NCI-H1417 (cell line): ENCODE results near the gene ANKZF1.
"Not testable (repeated sequence)": the region's sequence is repeated elsewhere in the genome, so short reads cannot be mapped to it uniquely, and the experiment has no call there.

Source experiments
- DNase-seq, 3 experiments: peaks; one replicate each; lab custom pipeline; 2025; lab: John Stamatoyannopoulos, UW

The ANKZF1 gene

GRCh38 chr2:219254590-219255201, 25.1 kb downstream of the ANKZF1 start:
- DNase-seq, result no peak

- not testable (repeated sequence) for DNase-seq
Measured at GRCh38 chr2:219258942-219259341, 29.3 kb downstream of the ANKZF1 start.

GRCh38 chr2:219261024-219261855, 31.6 kb downstream of the ANKZF1 start:
- no peak for DNase-seq

DNA sequence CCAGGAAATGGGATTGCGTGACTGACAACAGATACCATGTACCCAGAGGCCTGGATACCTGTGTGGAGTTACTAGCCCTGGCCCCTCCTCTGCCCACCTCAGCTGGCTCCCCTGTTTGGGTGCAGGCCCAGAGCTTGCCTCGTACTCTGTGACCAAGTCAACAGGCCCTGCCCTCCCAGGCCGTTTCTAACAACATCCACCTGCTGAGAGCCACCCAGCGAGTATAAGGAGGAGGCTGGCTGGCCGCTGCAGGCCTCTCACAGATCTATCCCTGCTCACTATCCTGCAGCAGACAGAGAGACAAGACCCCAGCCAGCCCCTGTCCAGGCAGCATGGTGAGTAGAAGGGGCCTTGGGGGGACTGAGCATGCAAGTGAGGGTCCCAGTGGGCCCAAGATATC, 36.6 kb downstream of the ANKZF1 start:
- no peak for DNase-seq

DNA sequence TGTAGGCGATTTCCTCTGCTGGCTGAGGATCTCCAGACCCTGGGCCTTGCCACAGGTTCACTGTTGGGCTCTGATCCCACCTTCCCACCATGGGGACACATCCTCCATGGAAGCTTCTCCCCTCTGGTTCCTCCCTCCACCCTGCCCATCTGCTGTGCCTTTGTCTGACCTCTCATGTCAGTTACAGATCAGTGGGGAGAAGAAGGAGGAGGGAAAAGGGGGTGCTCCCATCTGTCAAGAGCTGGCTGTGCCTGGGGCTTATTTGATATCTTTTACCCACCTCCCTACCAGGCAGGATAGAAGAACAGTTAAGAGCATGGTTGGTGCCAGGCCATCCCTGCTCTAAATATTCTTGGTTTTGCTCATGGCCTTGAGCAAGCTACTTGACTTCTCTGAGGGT, 37.3 kb downstream of the ANKZF1 start:
- DNase-seq, result no peak

GRCh38 chr2:219268294-219268693, 38.7 kb downstream of the ANKZF1 start:
- no peak for DNase-seq

DNA sequence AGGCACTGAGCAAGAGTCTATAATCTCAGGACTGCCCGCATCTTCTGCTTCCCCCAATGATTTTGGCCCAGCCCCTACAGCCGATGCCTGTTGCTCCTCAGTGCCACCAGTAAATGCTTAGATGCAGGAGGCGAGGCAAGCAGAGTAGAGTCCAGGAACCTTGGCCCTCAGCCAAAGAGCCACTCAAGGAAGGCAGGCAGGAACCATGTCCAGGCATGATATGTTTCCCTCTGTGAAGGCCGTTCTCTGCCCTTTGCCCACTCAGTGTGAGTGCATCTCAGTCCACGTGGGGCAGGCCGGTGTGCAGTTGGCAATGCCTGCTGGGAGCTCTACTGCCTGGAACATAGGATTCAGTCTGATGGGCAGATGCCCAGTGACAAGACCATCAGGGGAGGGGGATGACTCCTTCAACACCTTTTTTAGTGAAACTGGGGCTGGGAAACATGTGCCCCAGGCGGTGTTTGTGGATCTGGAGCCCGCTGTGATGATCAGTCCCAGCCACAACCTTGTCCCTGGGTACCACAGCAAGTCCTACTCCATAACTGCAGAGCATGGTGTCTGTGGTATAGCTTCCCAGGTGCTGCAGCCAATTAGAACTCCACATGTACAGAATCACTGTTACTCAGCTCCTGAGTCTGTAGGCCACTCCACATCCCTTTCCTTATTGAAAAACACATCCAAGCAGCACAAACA, 39.9 kb downstream of the ANKZF1 start:
- peak; percentile 28 to 79 (median 64) for DNase-seq

GRCh38 chr2:219270055-219270372, 40.4 kb downstream of the ANKZF1 start:
- DNase-seq, result no peak

DNA sequence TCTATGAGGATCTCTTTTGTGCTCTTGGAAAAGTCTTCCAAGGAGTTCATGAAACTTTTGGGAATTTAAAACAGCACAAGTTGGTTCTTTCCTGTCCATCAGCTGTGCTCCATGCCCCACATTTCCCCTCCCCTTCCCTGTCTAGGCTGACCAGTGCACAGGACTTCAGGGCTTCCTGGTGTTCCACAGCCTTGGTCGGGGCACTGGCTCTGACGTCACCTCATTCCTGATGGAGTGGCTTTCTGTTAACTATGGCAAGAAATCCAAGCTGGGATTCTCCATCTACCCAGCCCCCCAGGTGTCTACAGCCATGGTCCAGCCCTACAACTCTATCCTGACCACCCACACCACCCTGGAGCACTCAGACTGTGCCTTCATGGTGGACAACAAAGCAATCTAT, 41.4 kb downstream of the ANKZF1 start:
- no peak for DNase-seq

DNA sequence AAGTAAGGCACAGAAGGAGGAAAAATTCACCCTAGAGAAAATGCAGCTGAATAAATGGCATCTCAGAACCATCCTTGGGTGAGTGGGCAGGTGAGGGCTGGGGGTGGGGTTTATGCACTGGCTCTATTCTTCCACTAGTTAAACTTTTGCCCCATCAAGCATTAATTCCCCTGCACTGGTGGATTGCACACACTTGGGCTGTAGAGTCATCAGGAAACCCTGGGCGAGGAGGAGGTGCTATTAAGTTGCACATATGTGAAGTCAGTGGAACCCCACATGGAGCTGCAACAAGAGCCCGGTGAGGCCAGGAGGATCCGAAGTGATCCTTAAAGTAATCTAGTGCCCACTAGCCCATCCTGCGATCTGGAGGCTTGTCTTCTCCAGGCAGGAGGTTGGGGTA, 42.8 kb downstream of the ANKZF1 start:
- DNase-seq, result no peak

DNA sequence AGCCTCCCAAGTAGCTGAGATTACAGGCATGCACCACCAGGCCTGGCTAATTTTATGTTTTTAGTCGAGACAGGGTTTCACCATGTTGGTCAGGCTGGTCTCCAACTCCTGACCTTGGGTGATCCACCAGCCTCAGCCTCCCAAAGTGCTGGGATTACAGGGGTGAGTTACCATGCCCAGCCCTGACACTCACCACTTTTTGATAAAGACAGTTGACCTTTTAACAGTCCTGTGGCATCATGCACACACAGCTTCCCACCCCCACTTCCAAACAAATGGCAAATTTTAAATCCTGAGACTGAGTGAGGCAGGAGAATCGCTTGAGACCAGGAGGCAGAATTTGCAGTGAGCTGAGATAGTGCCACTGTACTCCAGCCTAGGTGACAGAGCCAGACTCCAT, 43.4 kb downstream of the ANKZF1 start:
- no peak for DNase-seq

- DNase-seq, result no peak
Measured at GRCh38 chr2:219273937-219274336, 44.3 kb downstream of the ANKZF1 start.

DNA sequence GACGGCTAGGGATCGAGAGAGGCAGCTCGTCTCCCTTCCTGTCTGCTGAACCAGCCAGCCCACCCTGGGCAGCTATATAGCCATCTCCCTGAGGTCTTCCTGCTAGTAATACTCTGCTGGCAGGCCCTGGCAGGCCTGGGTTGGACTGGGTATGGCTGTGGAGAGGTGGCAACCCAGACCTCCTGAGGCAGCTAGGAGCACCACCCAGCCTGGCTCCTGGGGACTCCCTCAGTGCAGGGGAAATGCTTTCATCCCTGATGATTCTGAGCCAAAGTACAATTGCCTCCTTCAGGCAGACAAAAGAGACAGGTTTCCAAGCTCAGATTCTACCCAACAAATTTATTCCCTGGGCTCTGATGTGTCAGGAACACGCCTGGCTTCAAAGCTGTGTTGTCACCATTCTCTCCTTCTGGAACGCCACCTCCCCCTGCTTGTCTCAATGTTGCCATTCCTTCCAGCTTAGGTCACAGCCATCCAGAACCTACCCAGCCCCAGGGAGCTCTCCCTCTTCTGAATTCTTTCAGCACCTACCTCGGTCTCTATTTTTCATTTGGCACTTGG, 44.8 kb downstream of the ANKZF1 start:
- DNase-seq, result no peak

DNA sequence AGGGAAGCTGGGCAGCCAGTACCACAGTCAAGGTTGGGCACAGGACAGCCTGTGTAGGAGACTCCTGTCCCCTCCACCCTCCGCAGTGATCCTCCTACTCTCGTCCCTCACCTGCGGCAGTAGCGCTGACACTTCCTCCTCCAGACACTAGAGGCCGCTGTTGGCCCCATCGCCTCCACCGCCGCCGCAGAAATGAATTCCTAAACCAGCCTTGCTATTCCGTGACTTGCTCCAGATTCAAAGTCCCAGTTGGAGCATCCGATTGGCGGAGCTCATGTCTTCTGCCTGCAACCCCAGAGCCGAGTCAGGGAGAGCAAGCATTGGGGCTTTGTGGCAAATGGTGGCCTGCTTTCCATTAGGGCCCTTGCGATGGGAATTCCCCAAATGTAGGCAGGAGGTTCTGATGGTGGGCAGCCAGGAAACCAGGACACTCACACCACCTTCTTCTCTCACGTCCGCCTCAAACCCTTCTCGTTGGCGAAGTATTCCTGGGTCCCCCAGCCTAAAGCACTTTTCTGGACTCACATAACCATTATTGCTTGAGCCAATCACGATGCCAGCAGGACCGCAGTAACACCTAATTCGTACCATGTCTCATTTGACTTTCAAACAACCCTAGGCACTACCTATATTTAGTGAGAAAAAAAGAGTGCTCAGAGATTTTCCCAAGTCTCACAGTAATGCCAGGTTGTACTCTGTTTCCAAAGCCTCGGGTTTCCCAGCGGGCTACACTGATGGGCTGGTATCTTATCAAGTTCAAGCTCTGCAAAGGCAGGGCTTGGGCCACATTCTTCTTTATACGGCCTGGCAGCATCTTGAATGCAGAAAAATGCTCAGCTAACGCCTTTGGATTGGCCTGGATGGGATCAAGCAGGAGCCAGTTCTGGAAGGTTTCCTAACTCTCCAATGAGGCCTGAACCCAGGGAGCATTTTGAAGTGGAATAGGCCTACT, 48.4 kb downstream of the ANKZF1 start:
- peak; percentile 61 to 83 (median 65) for DNase-seq

DNA sequence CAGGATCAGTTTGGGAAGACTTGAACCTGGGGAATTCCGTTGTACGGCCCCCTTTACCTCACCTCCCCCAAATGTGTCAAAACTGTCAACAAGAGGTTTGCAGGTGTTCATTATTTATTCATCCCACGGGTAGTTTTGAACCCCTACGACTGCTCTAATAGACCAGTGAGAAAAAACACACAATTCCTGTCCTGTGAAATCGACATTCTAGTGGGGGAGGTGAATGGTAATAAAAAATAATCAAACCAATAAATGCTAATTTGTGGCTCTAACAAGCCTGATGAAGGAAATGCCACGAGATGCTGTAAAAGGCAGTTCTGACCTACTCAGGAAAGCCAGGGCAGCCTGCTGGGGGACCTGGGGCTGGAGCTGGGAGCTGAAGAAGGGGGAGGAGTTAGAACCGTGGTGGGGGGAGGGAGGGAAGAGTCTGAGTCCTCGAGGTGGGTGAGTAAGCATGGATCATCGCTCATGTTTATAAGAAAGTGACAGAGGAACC, 49.1 kb downstream of the ANKZF1 start:
- DNase-seq, result no peak

- DNase-seq, result peak; percentile 93 to 97 (median 96)
Measured at GRCh38 chr2:219279151-219279915, 49.7 kb downstream of the ANKZF1 start, which contains the start of gene DNAJB2. Gene DNAJB2, plus strand, starts transcription at chr2:219279366. Its CDS starts 468 bp downstream, at chr2:219279834.

DNA sequence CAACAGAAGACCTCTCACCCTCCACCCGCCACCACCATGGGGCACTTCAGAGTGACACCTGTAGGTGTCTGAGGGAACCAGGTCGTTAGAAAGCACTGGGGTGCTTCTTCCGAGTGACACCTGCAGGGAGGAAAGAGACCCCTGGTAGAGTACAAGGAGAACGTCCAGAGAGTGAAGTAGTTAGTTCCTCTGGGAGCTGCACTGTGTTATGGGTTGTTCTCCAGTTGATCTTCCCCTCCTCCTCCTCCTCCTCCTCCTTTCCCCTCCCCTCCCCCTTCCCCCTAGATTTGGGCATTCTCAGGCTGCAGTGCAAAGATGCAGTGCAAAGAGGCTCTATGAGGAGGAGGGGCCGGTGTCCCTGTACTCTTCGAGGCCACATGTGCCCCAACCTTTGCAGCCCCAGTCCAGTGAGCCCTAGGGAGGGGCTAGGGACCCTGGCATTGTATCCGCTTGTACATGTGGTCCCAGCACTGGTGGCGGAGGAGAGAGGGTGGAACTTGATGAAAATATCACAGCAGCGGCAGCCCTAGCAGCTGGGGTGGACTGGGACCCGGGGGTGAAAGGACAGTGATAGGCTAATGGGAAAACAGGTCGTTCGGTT, 50.4 kb downstream of the ANKZF1 start:
- DNase-seq, result no peak

DNA sequence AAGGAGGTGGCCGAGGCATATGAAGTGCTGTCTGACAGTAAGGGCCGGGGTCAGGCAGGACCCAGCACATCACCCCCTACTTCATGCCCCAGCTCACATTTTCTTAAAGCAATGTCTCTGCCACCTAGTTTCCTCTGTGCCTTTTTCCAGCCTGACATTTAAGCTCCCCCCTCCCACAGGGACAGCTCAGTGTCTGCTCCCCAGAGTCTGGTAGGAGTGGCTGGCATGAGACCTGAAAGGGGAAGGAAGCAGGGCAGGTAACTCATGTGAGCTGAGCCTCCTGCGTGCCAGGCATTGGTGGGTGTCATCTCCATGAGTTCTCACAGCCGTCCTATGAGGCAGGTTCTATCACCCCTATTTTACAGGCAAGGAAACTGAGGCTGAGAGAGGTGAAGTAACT, 51.0 kb downstream of the ANKZF1 start:
- no peak for DNase-seq

DNA sequence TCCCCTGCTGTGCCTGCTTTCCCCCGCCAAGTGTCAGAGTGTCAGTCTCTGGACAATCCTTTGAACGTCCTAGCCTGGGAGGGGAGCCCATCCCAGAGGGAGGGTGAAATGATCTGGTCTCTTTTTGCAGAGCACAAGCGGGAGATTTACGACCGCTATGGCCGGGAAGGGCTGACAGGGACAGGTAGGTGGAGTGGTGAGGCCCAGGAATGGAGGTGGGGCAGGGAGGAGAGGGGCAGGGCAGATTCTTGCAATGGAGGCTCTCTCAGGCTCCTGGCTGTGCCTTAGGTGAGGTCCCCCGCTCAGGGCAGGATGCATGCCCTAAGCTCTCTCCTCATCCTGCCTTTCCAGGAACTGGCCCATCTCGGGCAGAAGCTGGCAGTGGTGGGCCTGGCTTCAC, 52.0 kb downstream of the ANKZF1 start:
- DNase-seq, result no peak

DNA sequence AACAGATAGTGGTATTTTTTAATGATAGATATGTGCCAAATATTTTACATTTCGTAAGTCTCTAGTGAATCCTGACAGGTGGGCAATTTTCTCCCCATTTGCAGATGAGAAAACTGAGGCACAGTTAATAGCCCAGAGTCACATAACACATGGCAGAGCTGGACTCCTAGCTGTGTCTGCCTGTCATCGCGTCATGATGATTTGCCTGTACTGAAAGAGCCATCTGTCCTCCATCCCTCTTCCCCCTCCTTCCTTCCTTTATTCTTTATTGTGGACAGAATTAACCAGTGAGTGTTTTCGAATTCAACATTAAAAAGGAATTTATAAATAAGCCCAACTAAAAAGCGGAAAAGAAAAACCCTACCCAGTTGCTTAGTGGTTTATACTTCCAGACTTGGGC, 52.8 kb downstream of the ANKZF1 start:
- no peak for DNase-seq
